ENCODE measurements around the gene CHST11. TPM values are rescaled to one million over a fixed set of nuclear protein-coding genes. Genes with fewer than 3 reads are reported as not detected.

CHST11 gene
- total RNA-seq, 2 experiments from 2014 or later, result 53.4 to 53.6 TPM

DNA sequence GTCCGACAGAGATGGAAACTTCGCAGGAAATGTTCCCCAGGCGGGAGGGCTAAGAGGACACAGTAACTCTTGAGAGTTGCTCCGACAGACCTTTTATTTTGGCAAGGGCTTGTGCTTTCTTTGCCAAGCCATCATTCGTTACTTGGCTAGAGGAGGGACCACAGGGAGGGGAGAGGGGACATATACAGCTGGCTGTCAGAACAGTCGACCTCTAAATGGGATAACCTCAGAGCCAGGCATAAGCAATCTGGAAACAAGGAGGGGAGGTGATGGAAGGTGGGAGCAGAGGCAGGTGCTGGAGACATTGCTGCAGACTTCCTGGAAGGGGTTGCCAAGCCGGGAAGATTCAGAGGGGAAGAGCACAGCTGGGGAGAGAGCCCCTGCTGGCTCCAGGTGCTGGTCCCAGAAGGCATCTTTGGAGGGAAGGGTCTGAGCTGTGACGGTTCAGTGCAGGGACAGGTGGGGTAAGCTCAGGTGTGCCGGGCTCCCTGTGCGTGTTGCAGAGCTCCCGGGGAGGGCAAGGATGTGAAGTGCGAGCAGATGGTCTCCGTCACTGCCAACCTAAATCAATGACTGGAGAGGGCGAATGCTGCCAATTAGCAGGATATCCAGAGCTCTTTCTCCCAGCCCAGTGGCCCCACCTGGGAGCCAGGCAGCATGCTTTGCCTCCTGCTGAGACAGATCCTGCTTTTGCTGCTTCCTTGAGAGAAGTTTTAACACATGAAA is 50.1 kb downstream of the CHST11 start:
- H3K27me3 Mint-ChIP-seq, result no peaks in the 10 kb centered on the region
- no peak overlapping the region for H3K4me3 ChIP-seq (ENCODE audit: low read length)
- H3K4me3 Mint-ChIP-seq, result no peak overlapping the region
- no peak for ATAC-seq (ENCODE audit: poor library complexity)
- DNase-seq, result no peak
- H3K27ac ChIP-seq (ENCODE audit: low read depth in 1 of 2, low read length in 2 of 2), result no peak overlapping the region
- intact Hi-C loops (cut with DNase I, micrococcal nuclease), result no loop called here
- H3K9me3 ChIP-seq (ENCODE audit: control insufficient read depth in 1 of 2, insufficient read depth in 1 of 2, low read length in 2 of 2), result no peaks in the 10 kb centered on the region
- H3K4me1 Mint-ChIP-seq (ENCODE audit: low read depth), result peaks cover 98% of the 10 kb centered on the region
- CTCF ChIA-PET, result no interaction called here
- TF ChIP-seq, protein P1, sequence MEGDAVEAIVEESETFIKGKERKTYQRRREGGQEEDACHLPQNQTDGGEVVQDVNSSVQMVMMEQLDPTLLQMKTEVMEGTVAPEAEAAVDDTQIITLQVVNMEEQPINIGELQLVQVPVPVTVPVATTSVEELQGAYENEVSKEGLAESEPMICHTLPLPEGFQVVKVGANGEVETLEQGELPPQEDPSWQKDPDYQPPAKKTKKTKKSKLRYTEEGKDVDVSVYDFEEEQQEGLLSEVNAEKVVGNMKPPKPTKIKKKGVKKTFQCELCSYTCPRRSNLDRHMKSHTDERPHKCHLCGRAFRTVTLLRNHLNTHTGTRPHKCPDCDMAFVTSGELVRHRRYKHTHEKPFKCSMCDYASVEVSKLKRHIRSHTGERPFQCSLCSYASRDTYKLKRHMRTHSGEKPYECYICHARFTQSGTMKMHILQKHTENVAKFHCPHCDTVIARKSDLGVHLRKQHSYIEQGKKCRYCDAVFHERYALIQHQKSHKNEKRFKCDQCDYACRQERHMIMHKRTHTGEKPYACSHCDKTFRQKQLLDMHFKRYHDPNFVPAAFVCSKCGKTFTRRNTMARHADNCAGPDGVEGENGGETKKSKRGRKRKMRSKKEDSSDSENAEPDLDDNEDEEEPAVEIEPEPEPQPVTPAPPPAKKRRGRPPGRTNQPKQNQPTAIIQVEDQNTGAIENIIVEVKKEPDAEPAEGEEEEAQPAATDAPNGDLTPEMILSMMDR (IDR thresholded peaks at IDR 0.05), result no peak
- no peaks in the 10 kb centered on the region for H3K9me3 Mint-ChIP-seq
- H3K36me3 Mint-ChIP-seq (ENCODE audit: low read depth), result peaks cover 27% of the 10 kb centered on the region
- peaks cover 6% of the 10 kb centered on the region for H3K36me3 ChIP-seq (ENCODE audit: insufficient read depth, low read length)
- H3K4me1 ChIP-seq (ENCODE audit: insufficient read depth, low read length), result peaks cover 53% of the 10 kb centered on the region
- no peak overlapping the region for H3K27ac Mint-ChIP-seq
- POLR2A ChIA-PET, result no interaction called here
- H3K27me3 ChIP-seq (ENCODE audit: control insufficient read depth in 1 of 2, insufficient read depth in 2 of 2, low read length in 2 of 2), result no peaks in the 10 kb centered on the region

GRCh38 chr12:104507672-104508071 is 50.9 kb downstream of the CHST11 start:
- Mint-ChIP-seq H3K27me3 (no peaks in the 10 kb centered on the region), H3K27ac (peak overlapping the region; percentile 16), H3K9me3 (no peaks in the 10 kb centered on the region), H3K4me3 (no peak overlapping the region), H3K4me1 (ENCODE audit: low read depth) (peaks cover 95% of the 10 kb centered on the region), H3K36me3 (ENCODE audit: low read depth) (peaks cover 27% of the 10 kb centered on the region)
- TF ChIP-seq, protein P1 (IDR thresholded peaks at IDR 0.05), result no peak
- intact Hi-C loops (cut with DNase I, micrococcal nuclease), result no loop called here
- H3K9me3 ChIP-seq (ENCODE audit: control insufficient read depth in 1 of 2, insufficient read depth in 1 of 2, low read length in 2 of 2), result no peaks in the 10 kb centered on the region
- ATAC-seq (ENCODE audit: poor library complexity), result no peak
- H3K27me3 ChIP-seq (ENCODE audit: control insufficient read depth in 1 of 2, insufficient read depth in 2 of 2, low read length in 2 of 2), result no peaks in the 10 kb centered on the region
- ChIA-PET POLR2A (no interaction called here), CTCF (no interaction called here)
- no peaks in the 10 kb centered on the region for H3K36me3 ChIP-seq (ENCODE audit: insufficient read depth, low read length)
- H3K27ac ChIP-seq (ENCODE audit: low read depth in 1 of 2, low read length in 2 of 2), result no peak overlapping the region
- DNase-seq, result no peak
- peaks cover 45% of the 10 kb centered on the region for H3K4me1 ChIP-seq (ENCODE audit: insufficient read depth, low read length)
- no peak overlapping the region for H3K4me3 ChIP-seq (ENCODE audit: low read length)

DNA sequence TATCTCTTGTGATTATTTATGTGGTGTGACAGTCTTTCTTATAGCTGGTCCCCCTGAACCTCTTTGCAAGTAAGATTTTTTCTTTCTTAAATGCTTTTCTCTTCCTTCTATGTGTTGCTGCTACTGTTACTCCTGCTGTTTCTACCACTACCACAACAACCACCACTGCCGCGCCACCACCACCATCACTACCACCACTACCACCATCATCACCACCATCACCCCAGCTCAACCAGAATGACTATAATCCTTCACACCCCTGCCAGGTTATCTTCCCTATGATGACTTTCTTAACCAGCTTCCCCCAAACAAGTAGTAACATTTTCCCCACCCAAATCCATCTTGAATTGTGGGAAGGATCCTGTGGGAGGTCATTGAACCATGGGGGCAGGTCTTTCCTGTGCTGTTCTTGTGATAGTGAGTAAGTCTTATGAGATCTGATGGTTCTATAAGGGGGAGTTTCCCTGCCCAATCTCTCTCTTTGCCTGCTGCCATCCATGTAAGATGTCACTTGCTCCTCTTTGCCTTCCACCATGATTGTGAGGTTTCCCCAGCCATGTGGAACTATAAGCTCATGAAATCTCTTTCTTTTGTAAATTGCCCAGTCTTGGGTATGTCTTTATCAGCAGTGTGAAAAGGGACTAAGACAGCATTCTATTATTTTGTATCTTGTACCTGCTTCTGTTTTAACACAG is 52.2 kb downstream of the CHST11 start:
- Mint-ChIP-seq H3K36me3 (ENCODE audit: low read depth) (peaks cover 24% of the 10 kb centered on the region), H3K9me3 (no peaks in the 10 kb centered on the region), H3K4me3 (no peak overlapping the region), H3K27ac (no peak overlapping the region), H3K4me1 (ENCODE audit: low read depth) (peaks cover 87% of the 10 kb centered on the region), H3K27me3 (no peaks in the 10 kb centered on the region)
- Histone ChIP-seq H3K4me3 (ENCODE audit: low read length) (no peak overlapping the region), H3K4me1 (ENCODE audit: insufficient read depth, low read length) (peaks cover 35% of the 10 kb centered on the region), H3K9me3 (ENCODE audit: control insufficient read depth in 1 of 2, insufficient read depth in 1 of 2, low read length in 2 of 2) (no peaks in the 10 kb centered on the region), H3K27me3 (ENCODE audit: control insufficient read depth in 1 of 2, insufficient read depth in 2 of 2, low read length in 2 of 2) (no peaks in the 10 kb centered on the region), H3K36me3 (ENCODE audit: insufficient read depth, low read length) (no peaks in the 10 kb centered on the region), H3K27ac (ENCODE audit: low read depth in 1 of 2, low read length in 2 of 2) (no peak overlapping the region)
- POLR2A ChIA-PET, result interaction anchor here (1.1 kb wide), 1 partner anchor 23 kb away, joined by 3 read pairs; no protein-coding TSS in a partner anchor
- DNase-seq (no peak), ATAC-seq (ENCODE audit: poor library complexity) (no peak)
- CTCF ChIA-PET, result no interaction called here
- TF ChIP-seq, protein P1 (IDR thresholded peaks at IDR 0.05), result no peak
- intact Hi-C loops (cut with DNase I, micrococcal nuclease), result no loop called here

Data from CD4-positive, alpha-beta T cell (primary cell).